Osteocyte (in vitro differentiated cells): ENCODE measurements around the gene NTRK2. TPM values are rescaled to one million over a fixed set of nuclear protein-coding genes. Genes with fewer than 3 reads are reported as not detected.

Experiments
- DNase-seq: peaks from one replicate; pipeline ENCODE4 v3.0.0; 2021; ENCODE audit warnings: mixed read lengths; ENCODE audit not compliant: unreplicated experiment; ENCODE audit errors: extremely low spot score
- H3K27ac Mint-ChIP-seq: one replicate; pipeline ENCODE4 v1.8.0; 2021; ENCODE audit warnings: mild to moderate bottlenecking, mixed read lengths; ENCODE audit not compliant: unreplicated experiment
- H3K27me3 Mint-ChIP-seq: one replicate; pipeline ENCODE4 v1.8.0; 2021; ENCODE audit warnings: mixed read lengths; ENCODE audit not compliant: unreplicated experiment
- H3K36me3 Mint-ChIP-seq: one replicate; pipeline ENCODE4 v1.8.0; 2021; ENCODE audit warnings: mixed read lengths; ENCODE audit not compliant: unreplicated experiment
- H3K4me1 Mint-ChIP-seq: one replicate; pipeline ENCODE4 v1.8.0; 2021; ENCODE audit warnings: mixed read lengths; ENCODE audit not compliant: unreplicated experiment
- H3K4me3 Mint-ChIP-seq: one replicate; pipeline ENCODE4 v1.8.0; 2021; ENCODE audit warnings: mild to moderate bottlenecking, moderate library complexity, mixed read lengths; ENCODE audit not compliant: unreplicated experiment
- H3K9me3 Mint-ChIP-seq: one replicate; pipeline ENCODE4 v1.8.0; 2021; ENCODE audit warnings: mixed read lengths; ENCODE audit not compliant: unreplicated experiment
- total RNA-seq: library from RNA; stranded (reverse); gene quantifications from 2 replicates; pipeline ENCODE4 v1.2.1, GENCODE V29; 2021
- TF ChIP-seq, protein P1 (sequence below): fragments of 200-600 bp; sonication (generic); IDR thresholded peaks from 2 replicates; pipeline ENCODE4 v1.5.0; 2021; ENCODE audit warnings: antibody characterized with exemption, mild to moderate bottlenecking, moderate library complexity

The NTRK2 gene
- total RNA-seq, 1 donor from 2014 or later = 29.4 TPM

DNA sequence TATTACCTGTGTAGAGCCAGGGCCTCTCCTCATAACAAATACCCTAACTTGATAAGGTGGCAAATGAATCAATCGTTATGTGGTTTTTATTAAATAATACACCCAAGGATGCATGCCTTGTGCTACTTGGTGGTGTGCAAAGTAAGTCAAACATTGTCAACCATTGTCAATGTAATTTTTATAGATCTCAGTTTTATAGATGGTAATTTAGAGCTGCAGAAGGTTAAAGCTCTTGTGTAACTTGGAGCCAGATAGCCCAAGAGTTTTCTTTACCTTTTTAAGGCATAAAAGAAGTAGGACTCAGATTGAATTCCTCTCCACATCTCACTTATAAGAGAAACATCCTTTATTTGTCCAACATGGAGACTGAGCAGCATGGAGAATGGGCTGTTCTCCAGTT lies 304.7 kb downstream of the NTRK2 start:
- no peaks in the 10 kb centered on the region for H3K36me3 Mint-ChIP-seq

DNA sequence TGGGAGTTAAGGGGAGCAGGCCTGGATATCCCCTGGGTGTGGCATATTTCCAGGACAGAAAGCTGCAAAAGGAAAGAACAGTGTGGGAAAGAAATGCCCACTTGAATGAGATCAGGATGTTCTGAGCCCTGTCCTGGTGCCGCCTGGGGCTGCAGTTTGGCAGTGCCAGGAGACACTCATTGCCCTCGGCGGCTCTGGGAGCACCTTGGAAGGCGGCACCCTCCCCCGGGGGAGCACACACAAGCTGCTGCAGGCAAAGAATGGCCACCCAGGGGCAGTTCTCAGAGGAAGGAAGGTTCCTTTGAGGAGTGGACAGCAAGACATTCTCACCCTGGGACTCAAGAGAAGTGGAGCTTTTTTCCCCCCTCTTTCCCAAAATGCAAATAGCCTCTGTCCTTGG lies 305.3 kb downstream of the NTRK2 start:
- Mint-ChIP-seq H3K36me3 (no peaks in the 10 kb centered on the region), H3K9me3 (peaks cover 5% of the 10 kb centered on the region), H3K4me1 (peaks cover 53% of the 10 kb centered on the region), H3K27ac (peak overlapping the region; percentile 56), H3K27me3 (no peaks in the 10 kb centered on the region), H3K4me3 (no peak overlapping the region)
- DNase-seq = no peak
- TF ChIP-seq, protein P1, sequence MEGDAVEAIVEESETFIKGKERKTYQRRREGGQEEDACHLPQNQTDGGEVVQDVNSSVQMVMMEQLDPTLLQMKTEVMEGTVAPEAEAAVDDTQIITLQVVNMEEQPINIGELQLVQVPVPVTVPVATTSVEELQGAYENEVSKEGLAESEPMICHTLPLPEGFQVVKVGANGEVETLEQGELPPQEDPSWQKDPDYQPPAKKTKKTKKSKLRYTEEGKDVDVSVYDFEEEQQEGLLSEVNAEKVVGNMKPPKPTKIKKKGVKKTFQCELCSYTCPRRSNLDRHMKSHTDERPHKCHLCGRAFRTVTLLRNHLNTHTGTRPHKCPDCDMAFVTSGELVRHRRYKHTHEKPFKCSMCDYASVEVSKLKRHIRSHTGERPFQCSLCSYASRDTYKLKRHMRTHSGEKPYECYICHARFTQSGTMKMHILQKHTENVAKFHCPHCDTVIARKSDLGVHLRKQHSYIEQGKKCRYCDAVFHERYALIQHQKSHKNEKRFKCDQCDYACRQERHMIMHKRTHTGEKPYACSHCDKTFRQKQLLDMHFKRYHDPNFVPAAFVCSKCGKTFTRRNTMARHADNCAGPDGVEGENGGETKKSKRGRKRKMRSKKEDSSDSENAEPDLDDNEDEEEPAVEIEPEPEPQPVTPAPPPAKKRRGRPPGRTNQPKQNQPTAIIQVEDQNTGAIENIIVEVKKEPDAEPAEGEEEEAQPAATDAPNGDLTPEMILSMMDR = no peak

More for the DNA sequence above, 304.7 kb downstream of the NTRK2 start:
- TF ChIP-seq, protein P1 = no peak
- H3K27me3 Mint-ChIP-seq = no peaks in the 10 kb centered on the region
- DNase-seq = no peak
- peaks cover 58% of the 10 kb centered on the region for H3K4me1 Mint-ChIP-seq
- H3K27ac Mint-ChIP-seq = no peak overlapping the region
- H3K9me3 Mint-ChIP-seq = peaks cover 5% of the 10 kb centered on the region
- no peak overlapping the region for H3K4me3 Mint-ChIP-seq

DNA sequence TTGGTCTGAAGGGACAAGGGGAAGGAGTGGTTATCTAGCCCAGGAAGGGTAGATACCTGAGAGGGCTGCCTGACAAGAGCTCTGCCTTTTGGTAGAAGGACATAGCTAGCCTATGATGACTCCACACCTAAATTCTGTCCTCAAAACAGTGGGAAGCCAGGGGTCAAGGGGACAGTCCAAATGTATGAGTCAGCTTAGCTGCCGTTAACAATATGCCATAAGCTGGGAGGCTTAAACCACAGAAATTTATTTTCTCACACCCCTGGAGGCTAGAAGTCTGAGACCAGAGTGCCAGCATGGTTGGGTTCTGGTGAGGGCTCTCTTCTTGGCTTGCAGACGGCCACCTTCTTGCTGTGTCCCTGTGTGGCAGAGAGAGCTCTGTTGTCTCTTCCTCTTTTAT lies 306.4 kb downstream of the NTRK2 start:
- TF ChIP-seq, protein P1 = no peak
- peaks cover 2% of the 10 kb centered on the region for H3K36me3 Mint-ChIP-seq
- no peaks in the 10 kb centered on the region for H3K27me3 Mint-ChIP-seq
- peak overlapping the region; percentile 90 for H3K27ac Mint-ChIP-seq
- peaks cover 46% of the 10 kb centered on the region for H3K4me1 Mint-ChIP-seq
- no peak for DNase-seq
- H3K4me3 Mint-ChIP-seq = no peak overlapping the region
- peaks cover 5% of the 10 kb centered on the region for H3K9me3 Mint-ChIP-seq

DNA sequence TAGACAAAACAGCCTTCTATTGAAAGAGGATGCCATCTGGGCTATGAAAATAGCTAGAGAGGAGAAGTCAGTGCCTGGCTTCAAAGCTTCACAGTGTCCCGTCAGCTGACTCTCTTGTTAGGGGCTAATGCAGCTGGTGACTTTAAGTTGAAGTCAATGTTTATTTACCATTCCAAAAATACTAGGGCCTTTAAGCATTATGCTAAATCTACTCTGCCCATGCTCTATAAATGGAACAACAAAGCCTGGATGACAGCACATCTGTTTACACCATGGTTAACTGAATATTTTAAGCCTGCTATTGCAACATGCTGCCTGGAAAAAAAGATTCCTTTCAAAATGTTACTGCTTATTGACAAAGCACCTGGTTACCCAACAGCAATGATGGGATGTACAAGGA lies 309.1 kb downstream of the NTRK2 start:
- no peak for DNase-seq
- peaks cover 37% of the 10 kb centered on the region for H3K4me1 Mint-ChIP-seq
- H3K4me3 Mint-ChIP-seq = no peak overlapping the region
- H3K27me3 Mint-ChIP-seq = no peaks in the 10 kb centered on the region
- peaks cover 5% of the 10 kb centered on the region for H3K9me3 Mint-ChIP-seq
- peaks cover 2% of the 10 kb centered on the region for H3K36me3 Mint-ChIP-seq
- TF ChIP-seq, protein P1 = no peak
- no peak overlapping the region for H3K27ac Mint-ChIP-seq

DNA sequence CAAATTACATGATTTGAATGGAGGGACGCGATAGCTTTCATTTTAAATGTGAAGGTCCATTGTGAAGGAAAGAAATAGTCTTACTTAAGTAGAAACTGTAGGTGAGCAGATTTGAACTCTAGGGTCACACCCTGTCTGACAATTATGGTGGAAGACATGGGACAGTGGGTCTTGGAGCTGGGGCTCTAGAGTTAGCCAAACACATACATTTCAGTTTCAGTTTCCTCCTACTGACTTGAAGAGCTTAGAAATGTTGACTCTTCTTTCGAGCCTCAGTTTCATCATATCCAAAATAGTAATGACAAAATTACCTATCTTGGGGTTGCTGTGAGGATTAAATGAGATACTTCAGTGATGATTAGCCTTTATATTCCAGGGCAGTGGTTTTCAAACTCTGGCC lies 314.2 kb downstream of the NTRK2 start:
- TF ChIP-seq, protein P1 = no peak
- H3K36me3 Mint-ChIP-seq = peaks cover 2% of the 10 kb centered on the region
- H3K27me3 Mint-ChIP-seq = no peaks in the 10 kb centered on the region
- H3K4me1 Mint-ChIP-seq = peaks cover 9% of the 10 kb centered on the region
- H3K27ac Mint-ChIP-seq = no peak overlapping the region
- DNase-seq = no peak
- no peak overlapping the region for H3K4me3 Mint-ChIP-seq
- peaks cover 5% of the 10 kb centered on the region for H3K9me3 Mint-ChIP-seq
